NCI-H345 (cell line): ENCODE measurements around the gene STK38L.

Experiments used
- DNase-seq: peaks from one replicate; lab custom pipeline; 2025; lab: John Stamatoyannopoulos, UW

STK38L gene

DNA sequence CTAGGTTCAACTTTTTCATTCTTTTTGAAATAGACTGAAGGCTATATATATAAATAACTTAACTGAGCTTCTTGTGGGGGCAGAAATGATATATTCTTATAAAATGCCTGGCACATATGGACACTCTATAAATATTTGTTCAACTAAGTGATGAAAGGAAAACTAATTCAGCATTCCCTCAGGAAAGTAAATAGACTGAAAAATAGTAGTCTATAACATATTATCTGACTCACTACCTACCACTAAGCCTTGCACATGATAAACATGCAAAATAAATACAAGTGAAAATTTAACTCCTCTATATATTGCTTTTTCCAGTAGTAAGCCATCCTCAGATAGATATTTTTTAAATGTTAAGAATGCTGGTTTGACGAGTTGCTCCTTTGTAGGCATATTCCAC, 72.9 kb downstream of the STK38L start:
- no peak for DNase-seq

GRCh38 chr12:27319409-27319808, 75.3 kb downstream of the STK38L start:
- DNase-seq = no peak

- DNase-seq = no peak
Measured at GRCh38 chr12:27319848-27320247, 75.8 kb downstream of the STK38L start.

DNA sequence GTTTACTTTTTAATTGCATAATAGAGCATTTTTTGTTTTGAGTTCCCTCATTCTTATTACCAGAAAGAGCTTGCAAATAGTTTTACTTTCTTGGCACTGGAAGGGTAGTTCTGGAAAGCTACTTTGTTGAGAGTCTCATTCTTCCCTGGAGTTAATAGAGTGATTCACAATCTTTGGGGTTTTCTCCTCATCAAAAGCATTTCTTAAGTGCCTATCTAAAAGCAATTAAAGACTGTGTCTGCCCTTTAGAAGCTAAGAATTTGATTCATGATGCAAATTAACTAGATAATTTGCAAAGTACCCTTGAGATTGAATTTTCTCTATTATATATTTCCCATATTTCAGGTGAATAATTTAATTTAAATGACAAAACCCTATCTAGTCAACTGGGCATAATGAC, 80.4 kb downstream of the STK38L start:
- DNase-seq = no peak

DNA sequence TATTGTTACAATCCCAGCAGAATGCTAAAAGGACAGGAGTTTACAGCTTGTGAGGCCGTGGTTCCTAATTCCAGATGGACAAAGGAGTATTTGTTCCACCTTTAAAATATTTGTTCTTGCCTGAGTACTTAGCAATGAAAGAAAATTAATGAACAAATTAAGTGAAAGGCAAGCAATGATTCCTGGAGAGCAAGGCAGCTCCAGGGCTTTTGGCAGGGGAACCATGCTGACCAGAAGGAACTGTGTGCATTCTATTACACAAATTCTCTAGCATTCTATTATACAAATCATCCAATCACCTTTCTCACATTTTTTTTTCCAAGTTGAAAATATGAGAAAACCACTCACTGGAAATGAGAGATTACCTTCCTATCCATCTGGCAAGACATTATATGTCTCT, 86.8 kb downstream of the STK38L start:
- no peak for DNase-seq

DNA sequence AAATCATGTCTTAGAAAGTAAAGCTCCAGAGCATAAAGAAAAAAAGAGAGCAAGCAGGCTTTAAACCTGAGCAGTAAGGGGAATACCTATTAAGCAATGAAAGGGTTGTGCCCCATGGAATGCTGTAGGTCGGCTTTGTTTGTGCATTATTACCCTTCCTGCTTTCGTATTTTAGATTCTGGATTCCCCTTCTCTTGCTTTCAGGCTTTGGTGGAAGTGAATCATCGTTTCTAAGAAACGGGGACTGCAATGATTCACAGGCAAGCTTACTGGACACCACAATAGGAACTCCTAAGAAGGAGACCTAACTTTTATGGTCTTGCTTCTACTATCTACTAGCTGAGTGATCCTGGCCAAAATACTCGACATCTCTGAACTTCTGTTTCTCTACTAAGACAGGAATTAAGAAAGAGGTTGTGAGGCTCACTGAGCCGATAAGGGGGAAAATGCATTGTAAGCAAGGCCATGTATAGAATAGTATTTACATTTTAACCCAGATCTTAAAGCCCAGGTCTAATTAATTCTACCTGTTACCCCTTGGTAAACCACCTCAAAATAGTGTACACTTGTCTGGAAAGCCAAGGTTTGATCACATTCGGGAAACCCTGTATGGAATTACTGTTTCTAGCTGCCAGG, 87.3 kb downstream of the STK38L start:
- DNase-seq = no peak

GRCh38 chr12:27331927-27332324, 87.8 kb downstream of the STK38L start:
- DNase-seq = no peak

DNA sequence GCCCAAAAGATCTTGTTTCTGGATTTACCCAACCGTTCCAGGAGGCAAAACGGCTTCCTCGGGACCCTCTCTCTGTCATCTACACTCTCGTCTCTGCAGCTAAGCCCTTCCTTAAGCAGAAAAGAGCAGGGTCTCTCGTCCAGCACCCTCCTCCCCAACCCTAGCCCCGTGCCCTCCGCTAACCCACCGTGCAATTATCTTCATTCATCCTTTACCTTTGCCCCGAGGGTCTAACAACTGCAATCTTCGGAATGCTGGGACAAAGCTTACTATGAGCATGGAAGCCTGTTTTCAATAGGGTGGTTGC, 88.3 kb downstream of the STK38L start:
- no peak for DNase-seq

DNA sequence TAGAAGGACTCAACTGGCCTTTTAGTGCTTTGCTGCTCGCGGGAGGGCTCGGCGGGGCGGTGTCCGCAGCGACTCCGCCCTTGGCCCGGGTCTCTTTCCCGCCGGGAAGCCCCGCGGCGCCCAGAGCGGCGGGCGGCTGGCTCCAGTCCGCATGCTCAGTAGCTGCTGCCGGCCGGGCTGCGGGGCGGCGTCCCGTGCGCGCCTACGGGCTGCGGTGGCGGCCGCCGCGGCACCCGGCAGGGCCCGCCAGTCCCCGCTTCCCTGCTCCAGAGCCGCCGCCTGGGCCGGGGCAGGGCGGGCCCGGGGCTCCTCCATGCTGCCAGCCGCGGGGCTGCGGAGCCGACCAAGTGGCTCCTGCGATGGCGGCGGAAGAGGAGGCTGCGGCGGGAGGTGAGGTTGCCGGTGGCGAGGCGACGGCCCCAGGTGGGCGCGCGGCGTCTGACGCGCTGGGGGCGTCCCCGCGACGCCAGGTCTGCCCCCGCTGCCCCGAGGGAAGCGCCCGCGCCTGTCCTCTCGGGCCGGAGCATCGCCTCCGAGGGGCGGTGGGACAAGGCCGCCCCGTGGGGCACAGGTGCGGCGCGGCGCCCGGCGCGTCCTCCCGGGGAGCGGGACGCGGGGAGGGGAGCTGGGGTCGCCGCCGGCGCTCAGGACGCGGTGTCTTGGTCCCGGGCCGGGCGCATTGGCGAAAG, 88.8 kb downstream of the STK38L start, which contains the start of gene BMAL2:
Gene BMAL2 (plus strand): TSS at position 123 of the 689 bp plus-strand sequence. CDS start 237 bp downstream, at position 360.
- DNase-seq = peak; percentile 72

- DNase-seq = peak; percentile 44
Measured at GRCh38 chr12:27333403-27334009, 89.4 kb downstream of the STK38L start.

GRCh38 chr12:27334042-27334720, 90.1 kb downstream of the STK38L start:
- DNase-seq = no peak

DNA sequence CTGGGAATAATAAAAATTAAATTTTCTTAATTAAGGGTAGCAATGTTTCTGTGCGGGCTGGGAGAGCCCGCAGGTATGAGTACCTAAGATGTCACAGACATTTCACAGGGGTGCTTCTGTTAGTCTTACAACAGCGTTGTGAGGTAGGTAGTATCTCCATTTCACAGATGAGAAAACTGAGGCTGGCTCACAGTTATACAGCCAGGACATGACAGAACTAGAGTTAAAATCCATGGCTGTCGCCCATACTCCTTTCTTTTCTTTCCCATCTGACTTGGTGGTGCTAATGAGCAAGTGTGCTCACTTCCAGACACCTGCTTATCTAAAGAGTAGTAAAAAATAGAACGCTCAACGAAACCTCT, 90.6 kb downstream of the STK38L start:
- DNase-seq = no peak

- no peak for DNase-seq
Measured at GRCh38 chr12:27335364-27336281, 91.5 kb downstream of the STK38L start.

GRCh38 chr12:27336282-27336653, 92.2 kb downstream of the STK38L start:
- DNase-seq = no peak

DNA sequence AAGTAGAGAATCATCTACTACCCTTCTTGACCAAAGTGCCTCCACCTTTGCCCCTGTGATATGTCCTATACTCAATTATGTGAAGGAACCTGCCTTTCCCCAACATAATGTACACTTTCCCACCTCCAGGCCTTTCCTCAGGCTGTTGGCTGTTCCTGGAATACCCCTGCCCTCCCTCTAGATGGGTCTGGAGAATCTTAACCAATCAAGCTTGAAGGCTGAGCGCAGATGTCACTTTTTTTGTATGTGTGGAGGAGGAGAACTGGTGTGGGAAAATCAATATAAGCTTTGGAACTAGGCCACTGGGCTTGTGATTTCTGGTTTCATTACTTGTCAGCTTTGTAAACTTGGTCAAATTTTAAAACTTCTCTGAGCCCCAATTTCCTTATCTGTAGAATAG, 93.3 kb downstream of the STK38L start:
- DNase-seq = no peak

DNA sequence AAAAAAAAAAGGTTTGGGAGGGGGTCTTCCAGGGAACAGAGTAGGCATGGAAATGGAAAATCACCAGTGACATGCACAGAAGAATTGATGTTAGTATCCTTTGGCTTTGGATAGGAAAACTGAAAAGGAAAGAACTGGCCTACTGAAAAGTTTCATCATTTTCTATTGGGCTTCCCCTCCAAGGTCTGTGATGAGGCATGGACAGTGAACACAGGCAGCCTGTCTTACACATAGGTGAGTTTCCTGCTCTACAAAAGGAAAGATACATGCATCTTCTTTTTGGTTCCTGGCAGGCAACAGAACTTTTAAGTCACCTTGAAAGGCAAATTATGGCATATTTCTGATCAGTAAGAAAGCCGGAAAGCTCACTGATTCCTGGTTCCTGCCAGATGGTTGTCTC, 94.4 kb downstream of the STK38L start:
- DNase-seq = no peak

GRCh38 chr12:27340971-27341370, 96.9 kb downstream of the STK38L start:
- DNase-seq = no peak

- no peak for DNase-seq
Measured at GRCh38 chr12:27342536-27342935, 98.5 kb downstream of the STK38L start.

GRCh38 chr12:27343255-27344000, 99.3 kb downstream of the STK38L start:
- no peak for DNase-seq

GRCh38 chr12:27344246-27344645, 100.2 kb downstream of the STK38L start:
- DNase-seq = no peak

- DNase-seq = no peak
Measured at GRCh38 chr12:27344760-27345159, 100.7 kb downstream of the STK38L start.
